NB4 (cell line): ENCODE data around the gene CCDC40.

Source experiments
- MYC ChIP-seq: IDR thresholded peaks from 2 replicates; pipeline ENCODE4 v1.6.1; 2011; ENCODE audit warnings: low read depth, low read length
- POLR2A ChIP-seq: IDR thresholded peaks from 2 replicates; pipeline ENCODE4 v1.6.1; 2011; ENCODE audit warnings: mild to moderate bottlenecking; ENCODE audit not compliant: insufficient read length; ENCODE audit errors: extremely low read depth
- TF ChIP-seq, protein P1 (sequence below): IDR thresholded peaks from one replicate; pipeline ENCODE4 v1.5.1; 2012; ENCODE audit warnings: low read depth, low read length

DNA sequence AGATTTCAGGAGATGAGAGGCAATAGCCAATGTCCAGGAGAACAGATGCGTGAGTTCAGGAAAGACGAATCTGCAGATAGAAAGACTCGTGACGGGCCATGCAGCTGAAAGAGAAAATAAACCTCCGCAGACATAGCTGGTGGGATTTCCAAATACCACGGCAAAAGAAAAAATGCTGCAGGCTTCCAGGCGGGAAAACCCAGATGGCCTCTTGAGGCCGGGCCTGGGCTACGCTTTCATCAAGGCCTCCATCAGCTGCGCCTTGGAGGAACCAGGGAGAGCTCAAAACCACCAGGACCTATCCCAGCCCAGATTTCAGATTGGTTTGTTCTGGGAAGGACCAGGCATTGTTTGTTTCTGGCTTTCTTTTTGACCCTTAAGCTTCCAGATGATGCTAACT is 16.7 kb downstream of the CCDC40 start:
- no peak for TF ChIP-seq POLR2A
- TF ChIP-seq, protein P1, sequence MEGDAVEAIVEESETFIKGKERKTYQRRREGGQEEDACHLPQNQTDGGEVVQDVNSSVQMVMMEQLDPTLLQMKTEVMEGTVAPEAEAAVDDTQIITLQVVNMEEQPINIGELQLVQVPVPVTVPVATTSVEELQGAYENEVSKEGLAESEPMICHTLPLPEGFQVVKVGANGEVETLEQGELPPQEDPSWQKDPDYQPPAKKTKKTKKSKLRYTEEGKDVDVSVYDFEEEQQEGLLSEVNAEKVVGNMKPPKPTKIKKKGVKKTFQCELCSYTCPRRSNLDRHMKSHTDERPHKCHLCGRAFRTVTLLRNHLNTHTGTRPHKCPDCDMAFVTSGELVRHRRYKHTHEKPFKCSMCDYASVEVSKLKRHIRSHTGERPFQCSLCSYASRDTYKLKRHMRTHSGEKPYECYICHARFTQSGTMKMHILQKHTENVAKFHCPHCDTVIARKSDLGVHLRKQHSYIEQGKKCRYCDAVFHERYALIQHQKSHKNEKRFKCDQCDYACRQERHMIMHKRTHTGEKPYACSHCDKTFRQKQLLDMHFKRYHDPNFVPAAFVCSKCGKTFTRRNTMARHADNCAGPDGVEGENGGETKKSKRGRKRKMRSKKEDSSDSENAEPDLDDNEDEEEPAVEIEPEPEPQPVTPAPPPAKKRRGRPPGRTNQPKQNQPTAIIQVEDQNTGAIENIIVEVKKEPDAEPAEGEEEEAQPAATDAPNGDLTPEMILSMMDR: no peak
- TF ChIP-seq MYC: no peak
